Ishikawa (cell line): ENCODE results near the gene POU4F1.

Source experiments
- CEBPB ChIP-seq: IDR thresholded peaks from 2 replicates; pipeline ENCODE4 v1.6.1; 2012
- CREB1 ChIP-seq: IDR thresholded peaks from 2 replicates; pipeline ENCODE4 v1.6.1; 2012; ENCODE audit warnings: low read depth
- EGR1 ChIP-seq: IDR thresholded peaks from 2 replicates; pipeline ENCODE4 v1.6.1; 2012
- EP300 ChIP-seq: IDR thresholded peaks from 2 replicates; pipeline ENCODE4 v1.6.1; 2012; ENCODE audit warnings: borderline replicate concordance
- FOXM1 ChIP-seq: IDR thresholded peaks from 2 replicates; pipeline ENCODE4 v1.6.1; 2012; ENCODE audit warnings: low read depth, borderline replicate concordance
- MAX ChIP-seq: IDR thresholded peaks from 2 replicates; pipeline ENCODE4 v1.6.1; 2012
- NFIC ChIP-seq: IDR thresholded peaks from 2 replicates; pipeline ENCODE4 v1.6.1; 2012
- RAD21 ChIP-seq: IDR thresholded peaks from 2 replicates; pipeline ENCODE4 v1.6.1; 2012; ENCODE audit warnings: low read depth
- REST ChIP-seq: IDR thresholded peaks from 2 replicates; pipeline ENCODE4 v1.6.1; 2012; ENCODE audit warnings: low read depth, mild to moderate bottlenecking
- TAF1 ChIP-seq: IDR thresholded peaks from 2 replicates; pipeline ENCODE4 v1.6.1; 2012; ENCODE audit warnings: low read depth, mild to moderate bottlenecking
- TCF12 ChIP-seq: IDR thresholded peaks from 2 replicates; pipeline ENCODE4 v1.6.1; 2012; ENCODE audit warnings: low read depth
- TEAD4 ChIP-seq: IDR thresholded peaks from 2 replicates; pipeline ENCODE4 v1.6.1; 2012
- USF1 ChIP-seq: IDR thresholded peaks from 2 replicates; pipeline ENCODE4 v1.6.1; 2012
- YY1 ChIP-seq: IDR thresholded peaks from 2 replicates; pipeline ENCODE4 v1.6.1; 2012; ENCODE audit warnings: low read depth
- ZBTB7A ChIP-seq: IDR thresholded peaks from 2 replicates; pipeline ENCODE4 v1.6.1; 2012; ENCODE audit warnings: low read depth

POU4F1 gene

GRCh38 chr13:78599645-78600279 is 3.6 kb downstream of the POU4F1 start:
- no peak for TF ChIP-seq ZBTB7A
- TF ChIP-seq CREB1 = no peak
- TF ChIP-seq MAX = no peak
- TF ChIP-seq CEBPB = no peak

GRCh38 chr13:78598966-78599644 is 4.2 kb downstream of the POU4F1 start:
- TF ChIP-seq EGR1 = no peak
- TF ChIP-seq ZBTB7A = no peak
- no peak for TF ChIP-seq USF1
- no peak for TF ChIP-seq CEBPB
- TF ChIP-seq MAX = no peak
- no peak for TF ChIP-seq FOXM1
- no peak for TF ChIP-seq CREB1
- TF ChIP-seq TEAD4 = no peak
- no peak for TF ChIP-seq EP300
- no peak for TF ChIP-seq YY1
- TF ChIP-seq TAF1 = no peak
- TF ChIP-seq TCF12 = no peak
- no peak for TF ChIP-seq NFIC
- TF ChIP-seq RAD21 = no peak
- TF ChIP-seq REST = no peak

- TF ChIP-seq EGR1 = no peak
- no peak for TF ChIP-seq USF1
- no peak for TF ChIP-seq FOXM1
- TF ChIP-seq CEBPB = no peak
- no peak for TF ChIP-seq TAF1
- no peak for TF ChIP-seq REST
- no peak for TF ChIP-seq CREB1
- TF ChIP-seq TCF12 = no peak
- TF ChIP-seq NFIC = no peak
- no peak for TF ChIP-seq MAX
- TF ChIP-seq EP300 = no peak
Observed at GRCh38 chr13:78598116-78598781, 5.1 kb downstream of the POU4F1 start.

- TF ChIP-seq TCF12 (no peak), EGR1 (no peak), EP300 (no peak), YY1 (no peak), CREB1 (no peak), REST (no peak), TEAD4 (no peak), USF1 (no peak), NFIC (no peak), CEBPB (no peak), FOXM1 (no peak), RAD21 (no peak), ZBTB7A (no peak), MAX (no peak), TAF1 (no peak)
Observed at GRCh38 chr13:78597602-78597932, 5.8 kb downstream of the POU4F1 start.
